ENCODE data around the gene KRTAP5-6.
A peak's percentile ranks its signal among the peaks of the same experiment; 100 is the strongest.

KRTAP5-6 gene

GRCh38 chr11:1703146-1703545, 6.2 kb downstream of the KRTAP5-6 start:
- no peak overlapping the region for H3K4me3 ChIP-seq (ENCODE audit: low read depth, low read length)
- in situ Hi-C loops (cut with HindIII; ENCODE audit: low sequenced_read_pairs) = loop anchor here (10.0 kb wide), 1 partner anchor 72 kb away; no protein-coding TSS in a partner anchor
- DNase-seq (ENCODE audit: low read depth) = no peak
- TF ChIP-seq CTCF (IDR thresholded peaks at IDR 0.05; ENCODE audit: low read depth, low read length, missing control alignments) = no peak

- DNase-seq (ENCODE audit: low read depth) = peak; percentile 13
- H3K4me3 ChIP-seq (ENCODE audit: low read depth, low read length) = no peak overlapping the region
- in situ Hi-C loops (cut with HindIII; ENCODE audit: low sequenced_read_pairs) = loop anchor here (10.0 kb wide), 1 partner anchor 69 kb away; no protein-coding TSS in a partner anchor
- no peak for TF ChIP-seq CTCF (IDR thresholded peaks at IDR 0.05; ENCODE audit: low read depth, low read length, missing control alignments)
Measured at GRCh38 chr11:1705126-1706052, 8.4 kb downstream of the KRTAP5-6 start.

- in situ Hi-C loops (cut with HindIII; ENCODE audit: low sequenced_read_pairs) = loop anchor here (10.0 kb wide), 1 partner anchor 68 kb away; no protein-coding TSS in a partner anchor
- TF ChIP-seq CTCF (IDR thresholded peaks at IDR 0.05; ENCODE audit: low read depth, low read length, missing control alignments) = no peak
- no peak overlapping the region for H3K4me3 ChIP-seq (ENCODE audit: low read depth, low read length)
- no peak for DNase-seq (ENCODE audit: low read depth)
Measured at GRCh38 chr11:1706634-1707400, 9.8 kb downstream of the KRTAP5-6 start.

- in situ Hi-C loops (cut with HindIII; ENCODE audit: low sequenced_read_pairs) = loop anchor here (10.0 kb wide), 1 partner anchor 67 kb away; no protein-coding TSS in a partner anchor
- no peak overlapping the region for H3K4me3 ChIP-seq (ENCODE audit: low read depth, low read length)
- no peak for TF ChIP-seq CTCF (IDR thresholded peaks at IDR 0.05; ENCODE audit: low read depth, low read length, missing control alignments)
Measured at GRCh38 chr11:1707751-1708150, 10.8 kb downstream of the KRTAP5-6 start.

GRCh38 chr11:1708716-1709115, 11.7 kb downstream of the KRTAP5-6 start:
- TF ChIP-seq CTCF (IDR thresholded peaks at IDR 0.05; ENCODE audit: low read depth, low read length, missing control alignments) = no peak
- in situ Hi-C loops (cut with HindIII; ENCODE audit: low sequenced_read_pairs) = loop anchor here (10.0 kb wide), 1 partner anchor 66 kb away; no protein-coding TSS in a partner anchor
- no peak overlapping the region for H3K4me3 ChIP-seq (ENCODE audit: low read depth, low read length)
- no peak for DNase-seq (ENCODE audit: low read depth)

More at GRCh38 chr11:1707751-1708150, 10.8 kb downstream of the KRTAP5-6 start:
- DNase-seq (ENCODE audit: low read depth) = no peak

Measured in astrocyte of the cerebellum (primary cell).